Spinal cord (tissue), 10 donors: Measurements from ENCODE around the gene TUSC1. TPM values are rescaled to one million over a fixed set of nuclear protein-coding genes. Genes with fewer than 3 reads are reported as not detected.
"Not testable (repeated sequence)": the region's sequence is repeated elsewhere in the genome, so short reads cannot be mapped to it uniquely, and the experiment has no call there.

Experiments
- DNase-seq, 6 donors: peaks; one replicate each; pipeline versions ENCODE4 v3.0.0 to v3.0.0-alpha.2; 2013 to 2015; ENCODE audit warnings: low spot score in 6 of 6, low read depth in 4 of 6
- H3K27ac ChIP-seq: one replicate; pipeline ENCODE4 v1.5.1; 2013; ENCODE audit warnings: low read depth, low read length, control low read depth
- H3K27me3 ChIP-seq: one replicate; pipeline ENCODE4 v1.6.1; 2013; ENCODE audit warnings: low read length; ENCODE audit not compliant: control insufficient read depth, insufficient read depth
- H3K36me3 ChIP-seq: one replicate; pipeline ENCODE4 v1.6.1; 2013; ENCODE audit warnings: low read length; ENCODE audit not compliant: control insufficient read depth, insufficient read depth
- H3K4me1 ChIP-seq: one replicate; pipeline ENCODE4 v1.6.1; 2013; ENCODE audit warnings: low read length; ENCODE audit not compliant: control insufficient read depth, insufficient read depth
- H3K4me3 ChIP-seq: one replicate; pipeline ENCODE4 v1.5.1; 2013; ENCODE audit warnings: low read depth, low read length, control low read depth
- H3K9me3 ChIP-seq: one replicate; pipeline ENCODE4 v1.6.1; 2013; ENCODE audit warnings: low read length; ENCODE audit not compliant: control insufficient read depth, insufficient read depth
- WGBS: methylation state at CpG from one replicate; pipeline ENCODE4 v1.1.5; 2013; ENCODE audit warnings: missing lambda C conversion rate; ENCODE audit not compliant: insufficient coverage; 5-methylcytosine and 5-hydroxymethylcytosine counted together
- polyA plus RNA-seq, 2 donors: library from polyadenylated mRNA; unstranded; fragments of 120-200 nt; gene quantifications; one replicate each; pipeline ENCODE4 v1.2.1, GENCODE V29; 2013; ENCODE audit not compliant: insufficient read length in 2 of 2
- total RNA-seq, 2 donors: library from RNA; depleted of rRNA in 1 of 2; stranded (reverse); fragments of 120-200 nt in 1 of 2; fragments of >200 nt in 1 of 2; gene quantifications; one replicate each; pipeline versions ENCODE4 v1.2.3 to v1.2.4, GENCODE V29; 2013 to 2014
- donor health status: healthy.

The TUSC1 gene
- total and polyA plus RNA-seq, 4 donors = 12.8 to 26.7 (median 20.7) TPM

- Histone ChIP-seq H3K4me1 (no peaks in the 10 kb centered on the region), H3K27me3 (no peaks in the 10 kb centered on the region), H3K27ac (no peak overlapping the region), H3K9me3 (no peaks in the 10 kb centered on the region), H3K4me3 (no peak overlapping the region), H3K36me3 (no peaks in the 10 kb centered on the region)
- DNase-seq = no peak
These were observed 22.2 kb upstream of the TUSC1 start for GRCh38 chr9:25700430-25700829.

- no peak for DNase-seq
These were observed 13.5 kb upstream of the TUSC1 start for GRCh38 chr9:25691786-25692185.

DNA sequence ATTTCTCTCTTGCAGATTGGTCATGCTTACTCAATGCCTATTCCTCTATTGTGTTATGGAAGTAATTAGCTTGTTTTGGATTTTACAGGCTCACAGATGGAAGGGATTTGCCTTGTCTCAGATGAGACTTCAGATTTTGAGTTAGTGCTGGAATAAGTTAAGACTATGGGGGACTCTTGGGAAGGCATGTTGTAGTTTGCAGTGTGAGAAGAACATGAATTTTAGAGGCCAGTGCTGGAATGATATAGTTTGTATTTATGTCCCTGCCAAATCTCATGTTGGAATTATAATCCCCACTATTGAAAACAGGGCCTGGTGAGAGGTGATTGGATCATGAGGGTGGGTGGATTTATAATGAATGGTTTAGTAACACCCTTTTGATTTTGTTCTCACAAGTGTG, 6.1 kb upstream of the TUSC1 start:
- Histone ChIP-seq H3K27ac (no peak overlapping the region), H3K36me3 (no peaks in the 10 kb centered on the region), H3K27me3 (no peaks in the 10 kb centered on the region), H3K9me3 (no peaks in the 10 kb centered on the region), H3K4me1 (no peaks in the 10 kb centered on the region), H3K4me3 (no peak overlapping the region)
- DNase-seq = no peak

More at GRCh38 chr9:25691786-25692185, 13.5 kb upstream of the TUSC1 start:
- Histone ChIP-seq H3K27me3 (no peaks in the 10 kb centered on the region), H3K36me3 (no peaks in the 10 kb centered on the region), H3K27ac (no peak overlapping the region), H3K9me3 (no peaks in the 10 kb centered on the region), H3K4me3 (no peak overlapping the region), H3K4me1 (no peaks in the 10 kb centered on the region)
- WGBS = no CpG with 5 or more reads among the region's 4 CpGs

DNA sequence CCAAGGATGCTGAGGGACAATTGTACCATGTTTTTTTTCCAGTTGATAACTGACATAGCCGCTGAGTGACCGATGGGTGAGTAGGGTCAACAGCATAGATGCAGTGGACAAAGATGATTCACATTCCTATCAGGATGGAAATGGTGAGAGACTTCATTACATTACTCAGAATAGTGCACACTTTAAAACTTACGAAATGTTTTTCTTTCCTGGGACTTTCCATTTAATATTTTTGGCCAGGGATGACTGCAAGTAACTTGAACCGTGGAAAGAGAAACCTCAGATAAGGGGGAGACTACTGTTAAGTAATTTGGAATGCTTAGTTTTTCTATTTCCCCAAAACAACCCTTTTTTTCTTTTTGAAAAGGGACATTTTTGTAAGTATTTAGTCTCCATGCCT, 3.0 kb upstream of the TUSC1 start:
- WGBS = no CpG with 5 or more reads among the region's 4 CpGs
- no peak overlapping the region for H3K27ac ChIP-seq
- H3K27me3 ChIP-seq = no peaks in the 10 kb centered on the region
- no peaks in the 10 kb centered on the region for H3K36me3 ChIP-seq
- peaks cover 9% of the 10 kb centered on the region for H3K4me1 ChIP-seq
- H3K9me3 ChIP-seq = no peaks in the 10 kb centered on the region
- DNase-seq = no peak
- no peak overlapping the region for H3K4me3 ChIP-seq

- H3K36me3 ChIP-seq = no peaks in the 10 kb centered on the region
- peaks cover 9% of the 10 kb centered on the region for H3K4me1 ChIP-seq
- H3K27ac ChIP-seq = peak overlapping the region; percentile 84
- H3K4me3 ChIP-seq = peak overlapping the region; percentile 46
- no peaks in the 10 kb centered on the region for H3K9me3 ChIP-seq
- no CpG with 5 or more reads among the region's 4 CpGs for WGBS
- no peaks in the 10 kb centered on the region for H3K27me3 ChIP-seq
- DNase-seq = peak in 1 of 6 donors; percentile 7
These were observed 659 bp upstream of the TUSC1 start for GRCh38 chr9:25678846-25679360.

DNA sequence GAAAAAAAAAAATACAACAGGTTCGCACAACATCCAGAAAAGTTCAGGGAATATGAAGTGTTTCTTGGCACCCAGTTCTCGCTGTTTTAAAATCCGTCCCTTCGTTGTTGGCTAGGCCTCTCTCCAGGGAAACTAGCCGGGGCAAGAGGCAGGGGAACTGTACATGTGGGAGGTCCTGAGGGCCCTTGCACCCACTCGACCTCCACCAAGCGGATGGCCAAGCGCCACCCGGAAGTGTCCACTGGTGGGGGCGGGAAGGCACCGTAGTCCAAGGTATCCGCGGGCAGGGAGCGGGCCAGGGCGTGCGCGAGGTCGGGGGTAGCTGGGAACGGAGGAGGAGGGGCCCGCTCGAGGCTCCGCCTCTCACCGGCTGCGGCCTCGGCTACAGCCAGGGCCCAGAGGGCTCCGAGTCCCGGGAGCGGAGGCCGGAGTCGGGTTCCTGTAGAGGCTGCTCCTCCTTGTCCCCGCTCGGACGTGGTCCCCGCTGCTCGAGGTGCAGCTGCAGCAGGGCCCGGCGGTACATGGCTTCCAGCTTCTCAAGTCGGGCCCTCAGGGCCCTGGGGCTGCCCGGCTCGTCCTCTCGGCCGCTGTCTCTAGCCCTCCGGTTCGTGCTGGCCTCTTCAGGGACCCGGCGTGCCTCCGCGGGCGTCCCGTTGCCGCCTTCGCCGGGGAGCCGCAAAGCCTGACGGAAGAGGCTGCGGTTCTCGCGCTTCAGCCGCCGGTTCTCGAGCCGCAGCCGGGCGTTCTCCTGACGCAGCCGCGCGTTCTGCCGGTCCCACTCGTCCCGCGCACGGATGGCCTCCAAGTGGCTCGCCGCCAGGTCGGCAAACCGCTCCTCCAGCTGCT, 720 bp downstream of the TUSC1 start:
- H3K9me3 ChIP-seq = no peaks in the 10 kb centered on the region
- H3K4me1 ChIP-seq = peaks cover 9% of the 10 kb centered on the region
- no peaks in the 10 kb centered on the region for H3K27me3 ChIP-seq
- H3K27ac ChIP-seq = peak overlapping the region; percentile 92
- peak; percentile 36 to 86 (median 59) for DNase-seq
- no peaks in the 10 kb centered on the region for H3K36me3 ChIP-seq
- peak overlapping the region; percentile 79 for H3K4me3 ChIP-seq
- WGBS = 3% methylated on average over 77 of the region's 77 CpGs

GRCh38 chr9:25675858-25676257, 2.4 kb downstream of the TUSC1 start:
- H3K4me1 ChIP-seq, H3K9me3 ChIP-seq, H3K27me3 ChIP-seq, H3K4me3 ChIP-seq, DNase-seq, H3K27ac ChIP-seq, H3K36me3 ChIP-seq: not testable (repeated sequence)
- 50% methylated on average over 2 of the region's 2 CpGs for WGBS

DNA sequence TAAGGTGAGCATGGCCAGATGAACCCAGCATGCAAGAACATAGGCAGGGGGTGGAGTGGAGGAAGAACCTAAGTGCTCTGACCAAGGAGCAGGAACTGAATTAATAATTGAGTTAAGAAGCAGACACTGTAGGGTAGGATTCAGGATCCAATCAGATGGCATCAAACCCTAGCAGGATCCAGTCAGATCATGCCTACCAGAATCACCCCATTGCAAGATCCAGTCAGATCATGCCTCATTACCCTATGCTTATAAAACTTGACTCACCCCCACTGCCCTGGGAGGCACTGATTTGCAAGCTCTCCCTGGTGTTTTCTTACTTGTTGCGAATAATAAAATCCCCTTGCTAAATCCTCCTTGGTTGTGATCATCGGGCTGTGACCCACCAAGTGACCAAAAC, 19.7 kb downstream of the TUSC1 start:
- no peaks in the 10 kb centered on the region for H3K36me3 ChIP-seq
- no peak overlapping the region for H3K27ac ChIP-seq
- H3K27me3 ChIP-seq = no peaks in the 10 kb centered on the region
- no peak overlapping the region for H3K4me3 ChIP-seq
- no peaks in the 10 kb centered on the region for H3K9me3 ChIP-seq
- no peaks in the 10 kb centered on the region for H3K4me1 ChIP-seq
- WGBS = no CpG with 5 or more reads among the region's 2 CpGs
- no peak for DNase-seq

GRCh38 chr9:25654417-25654816, 23.8 kb downstream of the TUSC1 start:
- Histone ChIP-seq H3K27me3 (no peaks in the 10 kb centered on the region), H3K4me1 (no peaks in the 10 kb centered on the region), H3K4me3 (no peak overlapping the region), H3K27ac (no peak overlapping the region), H3K9me3 (no peaks in the 10 kb centered on the region), H3K36me3 (no peaks in the 10 kb centered on the region)
- DNase-seq = no peak
- WGBS = no CpG with 5 or more reads among the region's 2 CpGs

DNA sequence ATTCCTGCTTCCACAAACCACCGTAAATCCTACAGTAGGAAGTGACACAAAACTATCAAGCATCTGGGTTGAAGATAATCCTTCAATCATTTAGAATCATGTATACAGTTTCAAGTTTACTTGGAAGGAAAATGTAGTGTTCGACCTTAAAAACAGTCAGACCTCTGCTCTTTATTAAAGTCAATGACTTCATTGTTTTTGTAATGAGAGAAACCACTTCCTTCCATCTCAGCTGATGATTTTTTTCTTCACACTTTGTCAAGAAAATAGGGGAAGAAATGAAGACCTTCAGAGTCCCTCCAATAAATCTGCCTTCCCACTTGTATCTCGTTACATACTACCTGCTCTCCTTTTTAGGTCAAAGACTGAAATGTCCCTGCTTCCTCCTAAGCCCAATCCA, 30.1 kb downstream of the TUSC1 start:
- Histone ChIP-seq H3K4me3 (no peak overlapping the region), H3K27me3 (no peaks in the 10 kb centered on the region), H3K27ac (no peak overlapping the region), H3K9me3 (no peaks in the 10 kb centered on the region), H3K36me3 (no peaks in the 10 kb centered on the region), H3K4me1 (no peaks in the 10 kb centered on the region)
- 82% methylated on average over 1 of the region's 3 CpGs for WGBS
- DNase-seq = no peak
